ENCODE data around the gene KATNBL1. TPM values are rescaled to one million over a fixed set of nuclear protein-coding genes. Genes with fewer than 3 reads are reported as not detected.
"Not testable (repeated sequence)": the region's sequence is repeated elsewhere in the genome, so short reads cannot be mapped to it uniquely, and the experiment has no call there.

The KATNBL1 gene
- total and polyA plus RNA-seq, 2 donors from 2014 or later: 15.6 to 32.2 TPM

- H3K9me3 ChIP-seq (ENCODE audit: control insufficient read depth in 2 of 3, insufficient read depth in 1 of 3, low read length in 3 of 3): no peaks in the 10 kb centered on the region
- H3K9ac ChIP-seq (ENCODE audit: low read length in 3 of 3): no peak overlapping the region
- FAIRE-seq (no peak), DNase-seq (no peak)
- no peaks in the 10 kb centered on the region for H3K36me3 ChIP-seq (ENCODE audit: control insufficient read depth in 2 of 3, insufficient read depth in 3 of 3, low read length in 3 of 3)
- H3K4me3 ChIP-seq (ENCODE audit: low read length in 3 of 3): no peak overlapping the region
- intact Hi-C loops (cut with DNase I): no loop called here
- H3K27me3 ChIP-seq (ENCODE audit: control insufficient read depth, insufficient read depth, low read length): no peaks in the 10 kb centered on the region
- no peak overlapping the region for H3K27ac ChIP-seq (ENCODE audit: low read depth in 2 of 2, low read length in 2 of 2)
- peaks cover 0 to 7% (median 0%) of the 10 kb centered on the region in 3 donors for H3K4me1 ChIP-seq (ENCODE audit: control insufficient read depth in 2 of 3, insufficient read depth in 2 of 3, low read depth in 1 of 3, low read length in 3 of 3)
- TF ChIP-seq, protein P1, sequence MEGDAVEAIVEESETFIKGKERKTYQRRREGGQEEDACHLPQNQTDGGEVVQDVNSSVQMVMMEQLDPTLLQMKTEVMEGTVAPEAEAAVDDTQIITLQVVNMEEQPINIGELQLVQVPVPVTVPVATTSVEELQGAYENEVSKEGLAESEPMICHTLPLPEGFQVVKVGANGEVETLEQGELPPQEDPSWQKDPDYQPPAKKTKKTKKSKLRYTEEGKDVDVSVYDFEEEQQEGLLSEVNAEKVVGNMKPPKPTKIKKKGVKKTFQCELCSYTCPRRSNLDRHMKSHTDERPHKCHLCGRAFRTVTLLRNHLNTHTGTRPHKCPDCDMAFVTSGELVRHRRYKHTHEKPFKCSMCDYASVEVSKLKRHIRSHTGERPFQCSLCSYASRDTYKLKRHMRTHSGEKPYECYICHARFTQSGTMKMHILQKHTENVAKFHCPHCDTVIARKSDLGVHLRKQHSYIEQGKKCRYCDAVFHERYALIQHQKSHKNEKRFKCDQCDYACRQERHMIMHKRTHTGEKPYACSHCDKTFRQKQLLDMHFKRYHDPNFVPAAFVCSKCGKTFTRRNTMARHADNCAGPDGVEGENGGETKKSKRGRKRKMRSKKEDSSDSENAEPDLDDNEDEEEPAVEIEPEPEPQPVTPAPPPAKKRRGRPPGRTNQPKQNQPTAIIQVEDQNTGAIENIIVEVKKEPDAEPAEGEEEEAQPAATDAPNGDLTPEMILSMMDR (IDR thresholded peaks at IDR 0.05; ENCODE audit: borderline replicate concordance, extremely low read depth, insufficient read depth): no peak
Measured at GRCh38 chr15:34206011-34206410, 3.9 kb downstream of the KATNBL1 start.

- no peak overlapping the region for H3K9ac ChIP-seq (ENCODE audit: low read length in 3 of 3)
- no peaks in the 10 kb centered on the region for H3K9me3 ChIP-seq (ENCODE audit: control insufficient read depth in 2 of 3, insufficient read depth in 1 of 3, low read length in 3 of 3)
- no peaks in the 10 kb centered on the region for H3K36me3 ChIP-seq (ENCODE audit: control insufficient read depth in 2 of 3, insufficient read depth in 3 of 3, low read length in 3 of 3)
- FAIRE-seq (no peak), DNase-seq (no peak)
- no peaks in the 10 kb centered on the region for H3K27me3 ChIP-seq (ENCODE audit: control insufficient read depth, insufficient read depth, low read length)
- H3K27ac ChIP-seq (ENCODE audit: low read depth in 2 of 2, low read length in 2 of 2): no peak overlapping the region
- peaks cover 0 to 6% (median 0%) of the 10 kb centered on the region in 3 donors for H3K4me1 ChIP-seq (ENCODE audit: control insufficient read depth in 2 of 3, insufficient read depth in 2 of 3, low read depth in 1 of 3, low read length in 3 of 3)
- no peak overlapping the region for H3K4me3 ChIP-seq (ENCODE audit: low read length in 3 of 3)
- intact Hi-C loops (cut with DNase I): no loop called here
- TF ChIP-seq, protein P1 (IDR thresholded peaks at IDR 0.05; ENCODE audit: borderline replicate concordance, extremely low read depth, insufficient read depth): no peak
Measured at GRCh38 chr15:34203936-34204335, 6.0 kb downstream of the KATNBL1 start.

- Histone ChIP-seq H3K27me3 (ENCODE audit: control insufficient read depth, insufficient read depth, low read length) (no peaks in the 10 kb centered on the region), H3K27ac (ENCODE audit: low read depth in 2 of 2, low read length in 2 of 2) (no peak overlapping the region), H3K9ac (ENCODE audit: low read length in 3 of 3) (no peak overlapping the region), H3K36me3 (ENCODE audit: control insufficient read depth in 2 of 3, insufficient read depth in 3 of 3, low read length in 3 of 3) (no peaks in the 10 kb centered on the region), H3K9me3 (ENCODE audit: control insufficient read depth in 2 of 3, insufficient read depth in 1 of 3, low read length in 3 of 3) (no peaks in the 10 kb centered on the region), H3K4me3 (ENCODE audit: low read length in 3 of 3) (no peak overlapping the region), H3K4me1 (ENCODE audit: control insufficient read depth in 2 of 3, insufficient read depth in 2 of 3, low read depth in 1 of 3, low read length in 3 of 3) (peaks cover 0 to 2% (median 0%) of the 10 kb centered on the region in 3 donors)
- intact Hi-C loops (cut with DNase I): no loop called here
- FAIRE-seq (no peak), DNase-seq (no peak)
- TF ChIP-seq, protein P1 (IDR thresholded peaks at IDR 0.05; ENCODE audit: borderline replicate concordance, extremely low read depth, insufficient read depth): no peak
Measured at GRCh38 chr15:34203305-34203704, 6.6 kb downstream of the KATNBL1 start.

- H3K36me3 ChIP-seq (ENCODE audit: control insufficient read depth in 2 of 3, insufficient read depth in 3 of 3, low read length in 3 of 3); H3K4me3 ChIP-seq (ENCODE audit: low read length in 3 of 3); intact Hi-C loops (cut with DNase I); H3K27ac ChIP-seq (ENCODE audit: low read depth in 2 of 2, low read length in 2 of 2); H3K9me3 ChIP-seq (ENCODE audit: control insufficient read depth in 2 of 3, insufficient read depth in 1 of 3, low read length in 3 of 3); DNase-seq; FAIRE-seq; H3K9ac ChIP-seq (ENCODE audit: low read length in 3 of 3); H3K4me1 ChIP-seq (ENCODE audit: control insufficient read depth in 2 of 3, insufficient read depth in 2 of 3, low read depth in 1 of 3, low read length in 3 of 3); H3K27me3 ChIP-seq (ENCODE audit: control insufficient read depth, insufficient read depth, low read length): not testable (repeated sequence)
Measured at GRCh38 chr15:34193272-34193671, 16.6 kb downstream of the KATNBL1 start.
